Pulmonary artery endothelial cell (primary cell): ENCODE data around the gene ANKRD33B. TPM values are rescaled to one million over a fixed set of nuclear protein-coding genes. Genes with fewer than 3 reads are reported as not detected.
"Not testable (repeated sequence)": the region's sequence is repeated elsewhere in the genome, so short reads cannot be mapped to it uniquely, and the experiment has no call there.

Experiments
- DNase-seq: peaks from one replicate; pipeline ENCODE4 v3.0.0-alpha.2; 2011; ENCODE audit warnings: low read depth, low spot score
- total RNA-seq: library from RNA; depleted of rRNA; stranded (reverse); fragments of >200 nt; gene quantifications from 2 replicates; pipeline ENCODE4 v1.2.3, GENCODE V29; 2014

The ANKRD33B gene
- total RNA-seq, result 6.6 and 7.6 TPM in 2 replicates

DNA sequence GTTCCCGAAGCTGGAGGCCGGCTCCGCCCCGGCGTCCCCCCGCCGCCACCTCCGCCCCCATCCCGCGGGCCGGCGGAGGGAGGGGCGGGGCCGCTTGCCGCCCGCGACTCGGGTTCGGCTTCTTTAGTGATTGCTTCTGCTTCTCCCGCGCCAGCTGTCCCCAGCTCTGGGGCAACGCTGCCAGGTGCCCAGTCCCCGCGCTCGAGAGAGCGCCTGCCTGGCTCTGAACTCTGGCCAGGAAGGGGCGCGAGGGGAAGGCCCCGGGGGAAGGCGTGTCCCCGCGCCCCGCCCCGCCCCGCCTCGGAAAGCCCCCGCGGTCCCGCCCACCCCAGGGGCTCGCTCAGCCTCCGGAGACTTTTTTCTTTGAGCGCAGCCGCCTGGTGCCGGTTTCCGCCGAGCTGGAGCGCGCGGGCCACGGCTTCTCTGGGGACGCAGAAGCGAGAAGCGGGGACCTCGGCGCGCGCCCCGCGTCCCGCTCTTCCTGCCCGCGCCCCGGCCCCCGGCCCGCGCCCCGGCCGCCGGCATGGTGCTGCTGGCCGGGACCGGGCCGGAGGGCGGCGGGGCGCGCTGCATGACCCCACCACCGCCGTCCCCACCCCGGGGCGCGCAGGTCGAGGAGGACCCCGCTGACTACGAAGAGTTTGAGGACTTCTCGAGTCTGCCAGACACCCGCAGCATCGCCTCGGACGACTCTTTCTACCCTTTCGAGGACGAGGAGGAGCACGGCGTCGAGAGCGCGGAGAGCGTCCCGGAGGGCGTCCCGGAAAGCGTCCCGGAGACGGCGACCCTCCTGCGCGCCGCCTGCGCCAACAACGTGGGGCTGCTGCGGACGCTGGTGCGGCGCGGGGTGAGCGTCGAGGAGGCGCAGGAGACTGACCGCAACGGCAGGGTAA is at the start of gene ANKRD33B:
ANKRD33B (plus strand) TSS at position 126 of the 893 bp plus-strand sequence; CDS start at position 524, 398 bp downstream.
- DNase-seq, result no peak

DNA sequence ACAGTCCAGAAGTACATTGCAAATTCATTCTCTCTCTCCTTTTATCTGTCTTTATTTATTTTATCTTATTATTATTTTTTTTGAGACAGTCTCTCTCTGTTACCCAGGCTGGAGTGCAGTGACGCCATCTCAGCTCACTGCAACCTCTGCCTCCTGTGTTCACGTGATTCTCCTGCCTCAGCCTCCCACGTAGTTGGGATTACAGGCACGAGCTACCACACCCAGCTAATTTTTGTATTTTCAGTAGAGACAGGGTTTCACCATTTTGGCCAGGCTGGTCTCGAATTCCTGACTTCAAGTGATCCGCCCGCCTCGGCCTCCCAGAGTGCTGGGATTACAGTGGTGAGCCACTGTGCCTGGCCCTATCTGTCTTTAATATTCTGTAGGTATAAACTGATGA is 49.3 kb upstream of the ANKRD33B start:
- not testable (repeated sequence) for DNase-seq

DNA sequence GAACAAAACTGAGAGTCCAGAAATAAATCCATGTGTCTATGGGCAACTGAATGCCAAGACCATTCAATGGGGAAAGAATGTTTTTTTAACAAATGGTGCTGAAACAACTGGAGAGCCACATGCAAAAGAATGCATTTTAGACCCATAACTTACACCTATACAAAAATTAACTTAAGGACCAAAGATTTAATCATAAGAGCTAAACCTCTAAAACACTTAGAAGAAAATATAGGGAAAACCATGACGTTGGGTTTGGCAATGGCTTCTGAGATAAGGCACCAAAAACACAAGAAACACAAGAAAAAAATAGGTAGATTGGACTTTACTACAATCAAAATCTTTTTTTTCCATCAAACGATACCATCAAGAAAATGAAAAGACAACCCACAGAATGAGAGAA is 48.4 kb upstream of the ANKRD33B start:
- no peak for DNase-seq

DNA sequence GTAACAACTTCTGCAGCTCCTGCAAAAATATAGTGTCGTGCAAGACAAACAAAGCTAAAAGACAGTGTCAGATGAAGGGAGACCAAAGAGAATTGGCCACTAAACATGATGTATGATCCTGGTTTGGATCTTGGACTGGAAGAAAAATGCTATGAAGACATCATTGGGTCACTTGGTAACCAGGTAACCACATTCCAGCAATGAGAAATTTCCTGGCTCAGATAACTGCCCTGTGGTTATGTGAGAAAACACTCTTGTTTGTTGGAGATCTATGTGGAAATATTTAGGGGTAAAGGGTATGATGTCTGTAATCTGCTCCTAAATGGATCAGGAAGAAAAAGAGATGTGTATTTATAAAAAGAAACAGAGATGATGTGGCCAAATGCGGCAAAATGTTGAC is 45.5 kb upstream of the ANKRD33B start:
- DNase-seq, result no peak

DNA sequence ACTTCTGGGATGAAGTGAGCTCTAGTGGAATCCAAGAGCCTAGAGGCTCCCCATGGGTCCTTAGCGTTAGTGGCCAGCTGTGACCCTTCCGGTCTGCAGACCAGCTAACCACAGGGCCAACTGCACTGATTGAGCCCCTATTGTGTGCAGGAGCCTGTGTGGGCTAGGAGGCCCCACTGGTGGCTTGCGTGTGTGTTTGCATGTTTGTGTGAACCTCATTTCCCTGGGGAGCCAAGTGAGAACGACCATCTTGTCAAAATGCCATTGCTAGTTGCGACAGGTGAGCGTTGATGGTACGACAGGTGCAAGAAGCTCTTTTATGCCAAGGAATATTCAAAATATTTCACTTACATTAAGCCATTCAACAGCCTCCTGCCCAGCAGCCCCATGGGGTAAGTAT is 44.1 kb upstream of the ANKRD33B start:
- DNase-seq, result no peak

DNA sequence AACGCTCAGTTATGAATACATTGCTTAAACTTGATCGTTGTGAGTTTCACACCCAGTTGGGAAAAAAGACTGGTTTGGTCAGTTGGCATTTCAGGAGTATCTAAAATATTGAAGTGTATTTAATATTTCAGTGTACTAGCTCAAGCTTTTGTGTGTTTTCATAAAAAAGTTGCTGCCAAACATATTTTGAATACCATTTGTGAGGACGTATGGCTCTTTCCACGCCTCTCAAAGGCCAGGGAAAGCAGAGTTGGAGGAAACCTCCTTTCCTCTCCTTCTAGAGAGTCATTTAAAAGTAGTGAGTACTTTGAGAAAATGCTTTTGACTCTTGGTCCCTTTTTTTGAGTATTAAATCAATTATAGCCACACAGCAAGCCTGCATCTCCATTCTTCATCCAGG is 43.2 kb upstream of the ANKRD33B start:
- DNase-seq, result no peak

DNA sequence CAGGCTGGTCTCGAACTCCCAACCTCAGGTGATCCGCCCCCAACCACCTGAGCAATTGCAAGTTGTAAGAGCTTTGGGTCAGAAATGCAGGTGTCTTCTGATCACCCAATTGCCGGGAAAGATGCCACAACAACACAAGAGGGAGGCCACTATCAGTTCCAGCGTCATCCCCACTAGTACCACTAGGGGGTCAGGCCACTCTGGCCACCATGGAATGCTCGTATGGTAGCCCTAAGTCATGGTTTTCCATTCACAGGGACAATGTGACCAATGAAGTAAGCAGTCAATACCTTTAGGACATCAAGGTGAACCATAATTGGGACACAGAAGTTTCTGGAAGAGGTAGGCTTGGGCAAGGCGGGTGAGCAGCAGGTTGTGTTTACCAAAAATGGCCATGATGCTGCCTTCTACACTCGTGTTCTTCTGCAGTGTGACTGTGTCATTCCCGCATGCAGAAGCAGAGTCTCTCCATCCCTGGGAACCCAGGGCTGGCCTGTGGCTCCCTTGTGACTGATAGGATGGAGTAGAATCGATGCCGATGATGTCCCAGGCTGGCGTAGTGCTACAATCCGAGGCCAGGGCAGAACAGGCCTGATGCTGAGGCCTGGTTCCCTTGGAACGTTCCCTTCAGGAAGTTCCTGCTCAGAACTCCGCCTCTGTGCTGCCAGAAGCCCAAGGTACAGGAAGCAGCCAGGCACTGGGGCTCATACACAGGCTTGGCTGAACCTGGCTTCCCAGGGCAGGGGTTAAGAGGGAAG is 42.2 kb upstream of the ANKRD33B start:
- no peak for DNase-seq

DNA sequence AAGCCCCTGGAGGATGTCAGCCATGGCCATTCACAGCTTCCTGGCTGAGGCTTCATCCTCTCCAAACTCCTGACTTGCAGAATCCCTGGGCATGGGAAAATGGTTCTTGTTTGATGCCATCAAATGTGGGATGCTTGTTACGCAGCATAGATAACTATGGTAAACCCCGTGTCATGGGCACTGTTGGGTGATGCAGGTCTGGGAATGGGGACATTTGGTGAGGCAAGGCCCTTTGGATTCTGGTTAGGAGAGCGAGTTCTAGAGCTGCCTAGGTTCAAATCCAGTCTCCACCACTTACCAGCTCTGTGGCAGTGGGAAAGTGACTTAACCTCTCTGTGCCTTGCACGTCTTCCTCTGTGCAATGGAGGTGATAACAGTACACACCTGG is 41.7 kb upstream of the ANKRD33B start:
- no peak for DNase-seq

DNA sequence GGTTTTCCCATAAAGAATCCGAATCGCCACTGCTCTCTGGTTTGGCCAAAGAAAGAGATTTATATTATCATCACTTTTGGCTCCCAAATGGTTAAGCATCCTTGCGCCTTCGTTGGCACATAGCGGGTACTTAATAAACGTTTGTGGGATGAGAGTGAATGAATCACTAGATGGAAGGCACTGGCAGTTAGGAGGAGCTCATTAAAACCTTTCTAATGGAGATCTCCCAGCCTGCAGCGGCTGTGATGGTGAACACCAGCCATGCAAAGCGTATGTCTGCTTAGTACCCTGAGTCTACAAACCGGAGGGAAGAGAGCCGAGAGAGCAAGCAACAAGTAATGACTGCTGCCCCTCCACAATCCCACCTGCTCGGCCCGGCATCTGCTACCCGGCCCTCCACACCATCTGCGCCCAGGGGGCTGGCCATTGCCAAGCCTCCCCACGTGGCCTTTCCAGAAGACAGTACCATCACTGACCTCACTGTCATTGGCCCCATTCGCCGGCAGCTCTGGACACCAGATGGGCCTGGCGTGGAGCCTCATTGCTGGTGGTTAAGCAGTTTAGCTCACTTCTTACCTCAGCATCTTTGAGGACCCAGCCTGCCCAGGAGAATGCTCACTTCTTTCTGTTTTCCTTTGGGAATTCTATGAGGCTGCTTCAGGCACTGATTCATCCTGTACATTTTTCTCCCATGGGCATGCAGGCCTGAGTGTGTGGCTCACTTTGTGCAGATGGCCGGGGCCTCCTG is 39.3 kb upstream of the ANKRD33B start:
- DNase-seq, result no peak

DNA sequence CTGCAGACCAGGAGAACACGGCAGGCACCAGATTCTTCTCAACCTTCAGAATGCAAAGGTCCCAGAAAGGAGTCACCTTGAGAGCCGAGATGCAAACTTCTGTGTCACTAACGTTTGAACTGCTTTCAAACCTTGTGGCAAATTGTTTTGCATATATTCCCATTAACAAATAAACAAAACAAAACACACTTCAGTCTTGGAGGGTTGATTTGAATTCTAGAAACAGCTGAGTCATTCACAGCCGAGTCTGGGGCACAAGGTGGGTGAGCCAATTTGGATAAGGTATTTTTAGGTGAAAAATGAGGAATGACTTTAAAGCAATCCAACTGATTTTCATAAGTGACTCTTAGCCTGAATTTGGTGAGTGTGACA is 38.8 kb upstream of the ANKRD33B start:
- DNase-seq, result no peak

DNA sequence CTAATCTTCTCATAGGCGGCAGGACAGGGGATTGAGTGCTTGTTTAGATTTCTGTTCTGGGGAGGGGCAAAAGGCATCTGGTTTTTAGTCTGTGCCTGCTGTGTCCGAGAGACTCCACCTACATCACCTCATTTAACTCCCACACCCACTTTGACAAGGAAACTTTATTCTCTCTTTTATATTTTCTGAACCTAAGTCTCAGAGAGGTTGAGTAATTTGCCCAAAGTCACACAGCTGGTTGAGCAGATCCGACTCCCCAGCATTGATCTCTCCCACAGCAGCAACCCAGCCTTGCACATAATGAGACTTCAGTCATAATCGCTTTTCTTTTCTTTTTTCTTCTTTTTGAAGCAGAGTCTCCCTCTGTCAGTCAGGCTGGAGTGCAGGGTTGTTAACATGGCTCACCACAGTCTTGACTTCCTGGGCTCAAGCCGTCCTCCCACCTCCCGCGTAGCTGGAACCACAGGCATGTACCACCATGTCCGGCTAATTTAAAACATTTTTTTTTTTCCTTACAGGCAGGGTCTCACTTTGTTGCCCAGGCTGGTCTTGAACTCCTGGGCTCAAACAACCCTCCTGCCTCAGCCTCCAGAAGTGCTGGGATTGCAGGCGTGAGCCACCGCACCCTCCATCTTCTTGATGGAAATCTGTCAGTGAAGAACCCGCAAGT is 36.5 kb upstream of the ANKRD33B start:
- no peak for DNase-seq

DNA sequence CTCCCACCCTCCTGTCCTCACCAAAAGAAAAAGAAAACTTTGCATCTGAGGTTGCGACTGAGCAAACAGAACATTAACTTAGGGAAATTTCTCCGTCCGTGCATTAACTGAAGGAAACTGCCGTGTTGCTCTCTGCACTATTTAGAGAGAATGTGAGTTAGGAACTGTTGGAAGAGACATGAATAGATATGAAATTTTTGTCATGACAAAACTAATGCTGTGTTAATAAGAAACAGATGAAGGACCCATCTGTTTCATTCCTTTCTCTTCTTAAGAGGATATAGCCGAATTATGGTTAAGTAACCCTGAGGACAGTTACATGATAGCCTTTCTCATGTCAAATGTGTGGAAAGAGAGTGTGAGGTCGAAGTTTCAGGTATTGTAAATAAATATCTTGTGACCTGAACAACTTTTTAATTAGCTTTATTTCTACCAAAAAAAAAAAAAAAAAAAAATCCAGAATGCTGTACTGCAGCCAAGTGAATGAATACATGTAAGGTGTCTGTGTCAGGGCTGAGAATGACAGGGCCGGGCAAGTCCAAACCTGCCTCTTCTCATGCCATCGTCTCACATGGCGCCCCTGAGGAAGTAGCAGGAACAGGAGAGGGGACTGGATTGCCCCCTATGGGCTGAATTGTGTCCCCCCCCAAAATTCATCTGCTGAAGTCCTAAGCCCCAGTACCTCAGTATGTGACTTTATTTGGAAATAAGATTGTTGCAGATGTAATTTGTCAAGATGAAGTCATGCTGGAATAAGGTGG is 35.6 kb upstream of the ANKRD33B start:
- DNase-seq, result no peak

DNA sequence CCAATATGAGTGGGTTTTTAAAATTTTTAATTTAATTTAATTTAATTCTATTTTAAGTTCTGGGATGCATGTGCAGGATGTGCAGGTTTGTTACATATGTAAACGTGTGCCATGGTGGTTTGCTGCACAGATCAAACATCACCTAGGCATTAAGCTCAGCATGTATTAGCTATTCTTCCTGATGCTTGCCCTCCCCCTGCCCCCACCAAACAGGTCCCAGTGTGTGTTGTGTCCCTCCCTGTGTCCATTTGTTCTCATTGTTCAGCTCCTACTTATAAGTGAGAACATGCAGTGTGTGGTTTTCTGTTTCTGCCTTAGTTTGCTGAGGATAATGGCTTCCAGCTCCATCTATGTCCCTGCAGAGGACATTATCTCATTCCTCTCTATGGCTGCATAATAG is 35.0 kb upstream of the ANKRD33B start:
- no peak for DNase-seq

DNA sequence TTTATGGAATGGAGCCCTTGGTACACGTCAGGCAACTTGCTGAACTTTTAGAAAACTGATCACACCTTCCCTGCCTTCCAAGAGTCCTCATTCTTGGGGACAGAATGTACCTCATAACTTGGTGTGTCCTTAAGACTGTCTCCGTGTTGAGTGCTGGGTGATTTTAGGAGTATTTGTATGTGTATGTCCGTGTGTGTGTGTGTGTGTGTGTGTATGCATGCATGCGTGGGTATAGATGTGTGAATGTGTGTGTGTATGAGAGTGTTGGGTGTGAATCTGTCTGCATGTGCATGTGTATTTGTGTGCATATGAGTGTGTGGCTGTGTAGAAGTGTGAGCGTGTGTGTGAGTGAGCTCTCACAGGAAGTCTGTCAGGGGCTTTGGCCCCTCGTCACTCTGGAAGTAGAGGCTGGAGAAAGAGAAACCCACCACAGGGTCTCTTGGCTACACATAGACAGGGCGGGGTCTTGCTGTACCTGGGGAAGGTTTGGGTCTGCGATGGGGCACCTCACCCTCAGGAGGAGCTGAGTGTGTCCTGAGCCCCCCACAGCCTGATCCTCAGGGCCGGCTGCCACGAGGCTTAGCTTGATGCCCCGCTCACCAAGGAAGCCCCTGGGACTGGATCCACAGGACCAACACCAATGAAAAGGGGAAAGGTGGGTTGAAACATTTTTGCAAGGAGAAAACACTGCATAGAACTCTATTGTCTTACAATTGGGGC is 33.1 kb upstream of the ANKRD33B start:
- no peak for DNase-seq

DNA sequence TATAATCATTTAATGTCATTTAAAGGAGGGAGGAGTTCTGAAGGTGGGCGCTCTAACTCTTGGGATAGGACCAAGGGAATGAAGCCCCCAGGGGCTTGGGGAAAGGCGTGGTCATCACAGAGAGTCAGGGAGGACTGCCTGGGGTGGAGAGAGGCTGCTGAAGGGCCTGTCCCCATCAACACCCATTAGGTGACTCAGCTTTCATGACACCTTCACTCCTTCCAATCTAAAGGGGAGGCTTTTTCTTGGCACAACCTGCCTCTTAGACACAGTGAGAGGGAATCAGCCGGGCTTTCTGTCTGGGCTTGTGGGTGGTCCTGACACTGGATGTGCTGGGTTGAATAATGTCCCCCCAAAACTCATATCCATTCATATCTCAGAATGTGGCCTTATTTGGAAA is 31.4 kb upstream of the ANKRD33B start:
- DNase-seq, result no peak

DNA sequence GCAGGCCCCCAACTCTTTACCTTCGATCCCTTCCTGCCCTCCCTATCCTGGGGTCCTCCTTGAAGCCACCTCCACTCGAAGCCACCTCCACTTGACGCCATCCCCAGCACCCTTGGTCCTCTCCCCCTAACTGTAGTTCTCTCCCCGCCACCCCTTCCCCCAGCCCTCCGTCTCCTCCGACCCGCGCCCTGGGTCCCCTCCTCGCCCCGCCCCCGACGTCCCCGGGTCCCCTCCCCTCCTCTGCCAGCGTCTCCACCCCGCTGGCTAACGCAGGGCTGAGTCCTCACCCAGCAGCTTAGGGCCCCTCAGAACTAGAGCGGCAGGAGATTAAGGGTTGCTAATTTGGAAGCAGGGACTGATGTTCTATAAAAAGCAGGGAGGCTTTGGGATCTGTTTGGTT is 30.6 kb upstream of the ANKRD33B start:
- DNase-seq, result no peak

DNA sequence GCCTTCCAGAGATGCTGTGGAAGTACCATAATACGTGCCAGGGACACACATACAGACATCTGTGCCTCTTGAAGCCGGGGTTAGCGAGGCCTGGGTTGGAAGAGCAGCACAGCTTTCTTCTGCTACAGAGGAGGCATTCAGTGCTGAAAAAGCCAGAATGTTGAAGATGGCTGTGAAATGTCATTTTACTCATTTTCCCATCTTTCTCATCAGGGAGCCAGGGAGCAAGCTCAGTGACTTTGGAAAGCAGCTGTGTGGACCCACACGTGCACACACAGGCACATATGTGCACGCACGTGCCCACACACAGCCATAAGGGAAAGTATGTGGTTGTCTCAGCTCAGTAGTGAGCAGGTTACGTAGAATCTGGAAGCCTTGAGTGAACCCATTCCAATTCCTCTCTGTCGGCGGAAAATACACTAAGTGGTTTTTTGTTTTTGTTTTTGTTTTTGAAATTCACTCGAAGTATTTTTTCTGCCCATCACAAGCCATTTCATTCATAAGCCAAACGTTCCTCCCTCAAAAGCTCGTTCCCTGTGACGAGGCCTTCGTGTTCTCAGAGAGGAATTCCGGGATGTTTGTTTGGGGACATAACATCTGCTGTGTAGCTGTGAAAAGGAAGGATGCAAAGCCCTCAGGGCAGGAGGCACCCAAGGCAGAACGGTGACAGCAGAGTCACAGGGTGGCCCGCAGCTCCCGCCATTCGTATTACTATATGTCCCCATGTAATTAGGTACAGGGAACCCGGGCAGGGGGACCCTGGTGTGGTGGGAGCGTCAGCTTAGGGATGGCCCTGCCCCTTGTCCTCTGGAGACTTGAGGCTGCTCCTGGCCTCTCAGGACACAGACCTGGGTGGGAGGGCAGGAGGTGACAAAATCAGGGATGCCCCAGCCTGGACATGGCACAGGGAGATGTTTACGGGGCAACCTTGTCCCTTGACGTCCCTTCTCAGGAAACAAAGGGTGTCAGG is 29.0 kb upstream of the ANKRD33B start:
- DNase-seq, result no peak

DNA sequence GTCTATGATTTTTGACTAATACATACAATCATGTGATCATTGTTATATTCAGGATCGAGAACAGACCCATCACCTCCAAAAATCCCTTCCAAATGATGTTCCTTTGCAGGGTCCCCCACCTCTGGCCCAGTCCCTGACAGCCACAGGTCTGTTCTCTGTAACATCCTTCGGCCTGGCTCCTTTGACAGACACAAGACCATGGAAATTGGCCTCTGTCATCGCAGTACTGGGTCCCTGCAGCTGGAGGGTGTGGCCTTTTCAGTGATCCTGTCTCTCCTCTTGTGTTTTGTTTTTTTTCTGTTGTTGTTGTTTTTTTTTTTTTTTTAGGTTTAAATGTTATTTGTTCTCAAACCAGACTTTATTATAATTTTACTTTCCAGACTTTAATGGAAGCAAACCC is 27.4 kb upstream of the ANKRD33B start:
- DNase-seq, result no peak
